ENCODE data around the gene SEC14L5. TPM values are rescaled to one million over a fixed set of nuclear protein-coding genes. Genes with fewer than 3 reads are reported as not detected.

The SEC14L5 gene
- total and polyA plus RNA-seq, 10 of the 15 experiments (the other 5 are each of a cell fraction or from before 2014, with no cell fraction given): 0.01 TPM; not detected in 9

DNA sequence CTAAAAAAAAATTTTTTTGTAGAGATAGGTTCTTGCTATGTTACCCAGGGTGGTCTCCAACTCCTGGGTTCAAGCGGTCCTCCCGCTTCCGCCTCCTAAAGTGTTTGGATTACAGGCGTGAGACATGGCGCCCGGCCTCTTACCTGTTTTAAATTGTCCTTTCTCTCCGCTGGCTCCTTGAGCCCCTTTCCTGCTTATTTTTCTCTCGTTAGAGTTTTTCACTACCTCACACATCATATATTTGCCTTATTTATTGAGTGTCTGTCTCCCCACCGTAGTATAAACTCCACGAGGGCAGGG is 760 bp upstream of the SEC14L5 start:
- H3K27ac ChIP-seq (ENCODE audit: control insufficient read depth, insufficient read depth): no peak overlapping the region
- TF ChIP-seq MTA3 (IDR thresholded peaks at IDR 0.05; ENCODE audit: borderline replicate concordance, low read length) (no peak), DPF2 (IDR thresholded peaks at IDR 0.05) (no peak), SMAD1 (IDR thresholded peaks at IDR 0.05; ENCODE audit: low read depth, partially characterized antibody) (no peak), NRF1 (conservative IDR thresholded peaks at IDR 0.05; ENCODE audit: low read depth, low read length) (no peak), HDGF (IDR thresholded peaks at IDR 0.05) (no peak), E2F8 (IDR thresholded peaks at IDR 0.05; ENCODE audit: low read depth, partially characterized antibody) (no peak), ESRRA (IDR thresholded peaks at IDR 0.05; ENCODE audit: low read length) (no peak), PAX8 (IDR thresholded peaks at IDR 0.05) (no peak), BRCA1 (IDR thresholded peaks at IDR 0.05; ENCODE audit: low read depth, low read length) (no peak), BMI1 (IDR thresholded peaks at IDR 0.05; ENCODE audit: borderline replicate concordance) (no peak), TCF12 (IDR thresholded peaks at IDR 0.05; ENCODE audit: low read depth, low read length) (no peak), EP300 (IDR thresholded peaks at IDR 0.05; ENCODE audit: borderline replicate concordance in 1 of 2, control insufficient read depth in 1 of 2, low read depth in 2 of 2, low read length in 2 of 2) (no peak), POU2F2 (IDR thresholded peaks at IDR 0.05; ENCODE audit: borderline replicate concordance, low read depth, low read length) (no peak), ZBTB33 (IDR thresholded peaks at IDR 0.05) (no peak), EED (IDR thresholded peaks at IDR 0.05; ENCODE audit: low read depth) (no peak), KLF5 (IDR thresholded peaks at IDR 0.05; ENCODE audit: partially characterized antibody) (no peak), NFYB (IDR thresholded peaks at IDR 0.05; ENCODE audit: insufficient read depth, low read depth, low read length) (no peak), REST (IDR thresholded peaks at IDR 0.05; ENCODE audit: low read depth, low read length) (no peak)

More for the DNA sequence above, 760 bp upstream of the SEC14L5 start:
- peak overlapping the region; percentile 83; the same call in 1 of the 2 replicates for H2AFZ ChIP-seq (ENCODE audit: control insufficient read depth, low read depth, low read length)
- H3K4me3 ChIP-seq: peak overlapping the region; percentile 61; the same call in 1 of the 2 replicates
- H3K4me1 ChIP-seq (ENCODE audit: control insufficient read depth, insufficient read depth, low read length): peaks cover 4% of the 10 kb centered on the region; the same call in 1 of the 2 replicates
- no peak for DNase-seq (ENCODE audit: low read depth, low spot score)
- no TSS peak for BruUV-seq (replicated peaks)
- RAD21 ChIA-PET (ENCODE audit: unreplicated experiment): no interaction called here
- POLR2A ChIA-PET: interaction anchor here (0.6 kb wide), 1 partner anchor 678 kb away, joined by 3 read pairs; no protein-coding TSS in a partner anchor
- 18% methylated on average over 10 of the region's 10 CpGs for WGBS (ENCODE audit: insufficient coverage, insufficient replicate concordance, low lambda C conversion rate, missing lambda C conversion rate)
- SMC1A ChIA-PET (ENCODE audit: uncharacterized antibody, unreplicated experiment): no interaction called here
- no peaks in the 10 kb centered on the region for H3K36me3 ChIP-seq (ENCODE audit: control insufficient read depth in 2 of 2, insufficient read depth in 2 of 2, low read length in 1 of 2)
- in situ Hi-C loops (cut with MboI): loop anchor here (10.0 kb wide), 2 partner anchors 343 to 443 kb away; partner anchors contain the start of gene UBALD1
- no peaks in the 10 kb centered on the region; a peak in 2 of 4 replicates for H3K27me3 ChIP-seq (replicated peaks in 1 of 2; ENCODE audit: control insufficient read depth in 2 of 2, insufficient read depth in 2 of 2, low read length in 1 of 2)
- no peak for ATAC-seq
- CTCF ChIA-PET: interaction anchor here (0.6 to 0.7 kb wide), 2 partner anchors 107 to 164 kb away, joined by 3 to 4 read pairs; no protein-coding TSS in a partner anchor
- no peak overlapping the region for H3K9ac ChIP-seq (ENCODE audit: control insufficient read depth, insufficient read depth, low read length)
- H3K9me3 ChIP-seq (replicated peaks; ENCODE audit: control insufficient read depth, insufficient read depth, low read length): no peaks in the 10 kb centered on the region
- FAIRE-seq: no peak
- no peaks in the 10 kb centered on the region for H4K20me1 ChIP-seq (ENCODE audit: control insufficient read depth, insufficient read depth)
- no peaks in the 10 kb centered on the region for H3K79me2 ChIP-seq (ENCODE audit: control insufficient read depth, insufficient read depth, low read length)
- peak overlapping the region; percentile 90 for H3K4me2 ChIP-seq (ENCODE audit: control insufficient read depth, insufficient read depth)
- intact Hi-C loops (cut with micrococcal nuclease; ENCODE audit: unreplicated experiment): loop anchor here (5.0 to 10.0 kb wide), 6 partner anchors 110 to 650 kb away; partner anchors contain the start of genes GLYR1, NUDT16L1, ROGDI and UBN1

Data from GM12878 (cell line).